ENCODE results near the gene MON2. TPM values are rescaled to one million over a fixed set of nuclear protein-coding genes. Genes with fewer than 3 reads are reported as not detected.

Gene MON2
- total RNA-seq, 1 experiment from 2014 or later = 89.5 TPM

- Histone ChIP-seq H4K20me1 (ENCODE audit: insufficient read depth, low read depth, low read length) (no peaks in the 10 kb centered on the region; the same call in 1 of the 2 replicates), H3K4me1 (ENCODE audit: low read length) (peaks cover 26% of the 10 kb centered on the region), H3K79me2 (ENCODE audit: low read length) (peaks cover 19% of the 10 kb centered on the region), H3K36me3 (ENCODE audit: insufficient read depth, low read length) (no peaks in the 10 kb centered on the region), H3K9me2 (replicated peaks; ENCODE audit: insufficient read depth, low read length) (no peaks in the 10 kb centered on the region), H3K4me3 (ENCODE audit: low read length) (no peak overlapping the region), H3K27me3 (ENCODE audit: low read length) (no peaks in the 10 kb centered on the region), H3K4me2 (ENCODE audit: low read depth, low read length, poor library complexity, severe bottlenecking) (no peak overlapping the region), H3K27ac (ENCODE audit: low read length) (no peak overlapping the region), H3K9ac (ENCODE audit: low read length) (no peak overlapping the region), H3K9me3 (ENCODE audit: low read length) (no peaks in the 10 kb centered on the region), H2AFZ (ENCODE audit: low read length) (no peak overlapping the region)
- no peak for DNase-seq
Measured at GRCh38 chr12:62605981-62606380, 139.4 kb downstream of the MON2 start.

GRCh38 chr12:62606654-62607053 is 140.0 kb downstream of the MON2 start:
- no peak overlapping the region for H3K4me2 ChIP-seq (ENCODE audit: low read depth, low read length, poor library complexity, severe bottlenecking)
- H3K9me3 ChIP-seq (ENCODE audit: low read length) = no peaks in the 10 kb centered on the region
- H3K27me3 ChIP-seq (ENCODE audit: low read length) = no peaks in the 10 kb centered on the region
- H2AFZ ChIP-seq (ENCODE audit: low read length) = no peak overlapping the region
- peaks cover 22% of the 10 kb centered on the region for H3K4me1 ChIP-seq (ENCODE audit: low read length)
- H3K79me2 ChIP-seq (ENCODE audit: low read length) = peaks cover 19% of the 10 kb centered on the region
- no peaks in the 10 kb centered on the region for H3K36me3 ChIP-seq (ENCODE audit: insufficient read depth, low read length)
- peak; percentile 51 for DNase-seq
- H3K27ac ChIP-seq (ENCODE audit: low read length) = no peak overlapping the region
- no peaks in the 10 kb centered on the region; the same call in 1 of the 2 replicates for H4K20me1 ChIP-seq (ENCODE audit: insufficient read depth, low read depth, low read length)
- no peak overlapping the region for H3K9ac ChIP-seq (ENCODE audit: low read length)
- H3K9me2 ChIP-seq (replicated peaks; ENCODE audit: insufficient read depth, low read length) = no peaks in the 10 kb centered on the region
- no peak overlapping the region for H3K4me3 ChIP-seq (ENCODE audit: low read length)

- no peaks in the 10 kb centered on the region for H4K20me1 ChIP-seq (ENCODE audit: insufficient read depth, low read depth, low read length)
- no peaks in the 10 kb centered on the region for H3K79me2 ChIP-seq (ENCODE audit: low read length)
Measured at GRCh38 chr12:62613081-62613480, 146.5 kb downstream of the MON2 start.

GRCh38 chr12:62618319-62618718 is 151.7 kb downstream of the MON2 start:
- Histone ChIP-seq H4K20me1 (ENCODE audit: insufficient read depth, low read depth, low read length) (no peaks in the 10 kb centered on the region), H2AFZ (ENCODE audit: low read length) (no peak overlapping the region), H3K9me2 (replicated peaks; ENCODE audit: insufficient read depth, low read length) (no peaks in the 10 kb centered on the region), H3K36me3 (ENCODE audit: insufficient read depth, low read length) (no peaks in the 10 kb centered on the region; the same call in 1 of the 2 replicates), H3K79me2 (ENCODE audit: low read length) (no peaks in the 10 kb centered on the region), H3K27me3 (ENCODE audit: low read length) (no peaks in the 10 kb centered on the region), H3K9me3 (ENCODE audit: low read length) (no peaks in the 10 kb centered on the region), H3K27ac (ENCODE audit: low read length) (no peak overlapping the region), H3K9ac (ENCODE audit: low read length) (no peak overlapping the region), H3K4me2 (ENCODE audit: low read depth, low read length, poor library complexity, severe bottlenecking) (no peak overlapping the region), H3K4me3 (ENCODE audit: low read length) (no peak overlapping the region), H3K4me1 (ENCODE audit: low read length) (no peaks in the 10 kb centered on the region)
- no peak for DNase-seq

More at GRCh38 chr12:62613081-62613480, 146.5 kb downstream of the MON2 start:
- Histone ChIP-seq H3K9me3 (ENCODE audit: low read length) (no peaks in the 10 kb centered on the region), H3K9me2 (replicated peaks; ENCODE audit: insufficient read depth, low read length) (no peaks in the 10 kb centered on the region), H3K4me1 (ENCODE audit: low read length) (no peaks in the 10 kb centered on the region), H3K27ac (ENCODE audit: low read length) (no peak overlapping the region), H3K27me3 (ENCODE audit: low read length) (no peaks in the 10 kb centered on the region), H2AFZ (ENCODE audit: low read length) (no peak overlapping the region), H3K4me3 (ENCODE audit: low read length) (no peak overlapping the region), H3K4me2 (ENCODE audit: low read depth, low read length, poor library complexity, severe bottlenecking) (no peak overlapping the region), H3K9ac (ENCODE audit: low read length) (no peak overlapping the region), H3K36me3 (ENCODE audit: insufficient read depth, low read length) (no peaks in the 10 kb centered on the region; the same call in 1 of the 2 replicates)
- DNase-seq = no peak

GRCh38 chr12:62618930-62619329 is 152.3 kb downstream of the MON2 start:
- H3K9ac ChIP-seq (ENCODE audit: low read length) = no peak overlapping the region
- no peak for DNase-seq
- H3K27ac ChIP-seq (ENCODE audit: low read length) = no peak overlapping the region
- H3K4me2 ChIP-seq (ENCODE audit: low read depth, low read length, poor library complexity, severe bottlenecking) = no peak overlapping the region
- no peaks in the 10 kb centered on the region for H4K20me1 ChIP-seq (ENCODE audit: insufficient read depth, low read depth, low read length)
- no peak overlapping the region for H3K4me3 ChIP-seq (ENCODE audit: low read length)
- no peak overlapping the region for H2AFZ ChIP-seq (ENCODE audit: low read length)
- no peaks in the 10 kb centered on the region for H3K4me1 ChIP-seq (ENCODE audit: low read length)
- H3K27me3 ChIP-seq (ENCODE audit: low read length) = no peaks in the 10 kb centered on the region
- H3K9me2 ChIP-seq (replicated peaks; ENCODE audit: insufficient read depth, low read length) = no peaks in the 10 kb centered on the region
- no peaks in the 10 kb centered on the region for H3K9me3 ChIP-seq (ENCODE audit: low read length)
- H3K36me3 ChIP-seq (ENCODE audit: insufficient read depth, low read length) = no peaks in the 10 kb centered on the region; the same call in 1 of the 2 replicates
- H3K79me2 ChIP-seq (ENCODE audit: low read length) = no peaks in the 10 kb centered on the region

GRCh38 chr12:62621101-62621638 is 154.5 kb downstream of the MON2 start:
- H3K27ac ChIP-seq (ENCODE audit: low read length) = no peak overlapping the region
- H3K9ac ChIP-seq (ENCODE audit: low read length) = no peak overlapping the region
- H3K9me3 ChIP-seq (ENCODE audit: low read length) = no peaks in the 10 kb centered on the region
- H3K4me3 ChIP-seq (ENCODE audit: low read length) = no peak overlapping the region
- no peaks in the 10 kb centered on the region for H4K20me1 ChIP-seq (ENCODE audit: insufficient read depth, low read depth, low read length)
- no peaks in the 10 kb centered on the region for H3K4me1 ChIP-seq (ENCODE audit: low read length)
- H2AFZ ChIP-seq (ENCODE audit: low read length) = no peak overlapping the region
- H3K27me3 ChIP-seq (ENCODE audit: low read length) = no peaks in the 10 kb centered on the region
- no peaks in the 10 kb centered on the region for H3K9me2 ChIP-seq (replicated peaks; ENCODE audit: insufficient read depth, low read length)
- no peaks in the 10 kb centered on the region; the same call in 1 of the 2 replicates for H3K36me3 ChIP-seq (ENCODE audit: insufficient read depth, low read length)
- no peak overlapping the region for H3K4me2 ChIP-seq (ENCODE audit: low read depth, low read length, poor library complexity, severe bottlenecking)
- DNase-seq = no peak
- H3K79me2 ChIP-seq (ENCODE audit: low read length) = no peaks in the 10 kb centered on the region

- Histone ChIP-seq H3K79me2 (ENCODE audit: low read length) (no peaks in the 10 kb centered on the region), H4K20me1 (ENCODE audit: insufficient read depth, low read depth, low read length) (no peaks in the 10 kb centered on the region), H3K9me3 (ENCODE audit: low read length) (no peaks in the 10 kb centered on the region)
Measured at GRCh38 chr12:62622177-62622576, 155.6 kb downstream of the MON2 start.

GRCh38 chr12:62625228-62625627 is 158.6 kb downstream of the MON2 start:
- Histone ChIP-seq H3K9me2 (replicated peaks; ENCODE audit: insufficient read depth, low read length) (no peaks in the 10 kb centered on the region), H3K4me1 (ENCODE audit: low read length) (no peaks in the 10 kb centered on the region), H3K9ac (ENCODE audit: low read length) (no peak overlapping the region), H3K27ac (ENCODE audit: low read length) (no peak overlapping the region), H3K36me3 (ENCODE audit: insufficient read depth, low read length) (no peaks in the 10 kb centered on the region), H3K27me3 (ENCODE audit: low read length) (no peaks in the 10 kb centered on the region), H2AFZ (ENCODE audit: low read length) (no peak overlapping the region), H3K4me2 (ENCODE audit: low read depth, low read length, poor library complexity, severe bottlenecking) (no peak overlapping the region), H3K9me3 (ENCODE audit: low read length) (no peaks in the 10 kb centered on the region), H3K4me3 (ENCODE audit: low read length) (no peak overlapping the region), H4K20me1 (ENCODE audit: insufficient read depth, low read depth, low read length) (no peaks in the 10 kb centered on the region), H3K79me2 (ENCODE audit: low read length) (no peaks in the 10 kb centered on the region)
- no peak for DNase-seq

More at GRCh38 chr12:62622177-62622576, 155.6 kb downstream of the MON2 start:
- Histone ChIP-seq H3K4me3 (ENCODE audit: low read length) (no peak overlapping the region), H3K27ac (ENCODE audit: low read length) (no peak overlapping the region), H3K4me1 (ENCODE audit: low read length) (no peaks in the 10 kb centered on the region), H3K9me2 (replicated peaks; ENCODE audit: insufficient read depth, low read length) (no peaks in the 10 kb centered on the region), H3K27me3 (ENCODE audit: low read length) (no peaks in the 10 kb centered on the region), H2AFZ (ENCODE audit: low read length) (no peak overlapping the region), H3K36me3 (ENCODE audit: insufficient read depth, low read length) (no peaks in the 10 kb centered on the region), H3K4me2 (ENCODE audit: low read depth, low read length, poor library complexity, severe bottlenecking) (no peak overlapping the region), H3K9ac (ENCODE audit: low read length) (no peak overlapping the region)
- DNase-seq = no peak

Data from Karpas-422 (cell line).